ENCODE measurements around the gene NID2. TPM values are rescaled to one million over a fixed set of nuclear protein-coding genes. Genes with fewer than 3 reads are reported as not detected.

Gene NID2
- polyA plus RNA-seq, 1 of the 3 experiments (the other 2 are of a cell fraction) = 22.7 TPM

DNA sequence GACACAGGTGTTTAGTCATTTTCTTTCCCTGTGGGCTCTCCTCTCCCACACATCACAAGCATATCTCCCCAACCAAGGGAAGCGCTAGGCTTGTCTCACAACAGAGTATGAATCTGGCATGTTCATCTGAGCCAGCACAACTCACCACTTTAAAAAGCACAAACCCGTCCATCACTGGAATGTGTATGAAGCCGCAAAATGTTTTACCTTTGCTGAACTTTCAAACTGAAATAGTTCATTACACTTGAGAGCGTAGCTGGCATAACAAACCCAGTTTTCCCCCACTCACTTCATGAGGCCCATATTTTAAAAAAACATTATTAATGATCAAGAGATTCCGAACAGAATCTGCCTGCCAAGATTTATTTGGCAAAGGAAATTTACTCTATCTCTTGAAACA is 15.8 kb downstream of the NID2 start:
- Histone ChIP-seq H3K9ac (no peak overlapping the region), H3K79me2 (ENCODE audit: insufficient read depth) (peaks cover 29% of the 10 kb centered on the region), H3K9me3 (no peaks in the 10 kb centered on the region), H2AFZ (ENCODE audit: low read depth) (no peak overlapping the region), H3K36me3 (replicated peaks in 1 of 2; ENCODE audit: control insufficient read depth in 1 of 2, insufficient read depth in 2 of 2, low read length in 1 of 2) (peaks cover 0 to 23% of the 10 kb centered on the region in 2 experiments), H3K4me1 (ENCODE audit: control insufficient read depth in 1 of 2, insufficient read depth in 2 of 2, low read depth in 1 of 2, low read length in 1 of 2) (peaks cover 3 to 32% of the 10 kb centered on the region in 2 experiments; a peak in 3 of 4 replicates), H3K4me2 (peak overlapping the region; percentile 16; the same call in 1 of the 2 replicates), H3F3A (replicated peaks; ENCODE audit: insufficient read depth) (peaks cover 24% of the 10 kb centered on the region), H3K27ac (ENCODE audit: low read depth in 2 of 2, low read length in 1 of 2) (peak overlapping the region in 1 of 2 experiments; percentile 94; a peak in 2 of 4 replicates), H3K27me3 (ENCODE audit: insufficient read depth) (no peaks in the 10 kb centered on the region), H3K9me2 (no peaks in the 10 kb centered on the region), H3K4me3 (ENCODE audit: low read depth in 2 of 2, low read length in 1 of 2) (no peak overlapping the region), H4K20me1 (ENCODE audit: insufficient read depth) (no peaks in the 10 kb centered on the region)
- no peak for DNase-seq
- WGBS (ENCODE audit: low lambda C conversion rate) = 91% methylated on average over 5 of the region's 5 CpGs
- ChIA-PET POLR2A (no interaction called here), CTCF (no interaction called here)
- TF ChIP-seq CHD2 (IDR thresholded peaks at IDR 0.05; ENCODE audit: low read length, partially characterized antibody) (no peak), FOXJ3 (CRISPR knock-in tag; IDR thresholded peaks at IDR 0.05) (no peak), RAD21 (IDR thresholded peaks at IDR 0.05; ENCODE audit: low read length) (no peak), GATA2 (CRISPR knock-in tag; IDR thresholded peaks at IDR 0.05) (no peak), RXRA (IDR thresholded peaks at IDR 0.05; ENCODE audit: borderline replicate concordance, low read depth) (no peak), NFIC (IDR thresholded peaks at IDR 0.05; ENCODE audit: borderline replicate concordance) (no peak), FOXM1 (IDR thresholded peaks at IDR 0.05; ENCODE audit: low read depth) (no peak), RCOR1 (IDR thresholded peaks at IDR 0.05; ENCODE audit: low read length) (no peak), MXI1 (IDR thresholded peaks at IDR 0.05; ENCODE audit: low read depth, low read length) (no peak), NRF1 (IDR thresholded peaks at IDR 0.05; ENCODE audit: low read depth, low read length) (no peak), MAX (IDR thresholded peaks at IDR 0.05; ENCODE audit: low read depth) (no peak), FOSL2 (IDR thresholded peaks at IDR 0.05; ENCODE audit: borderline replicate concordance, low read depth) (no peak), EP300 (IDR thresholded peaks at IDR 0.05; ENCODE audit: borderline replicate concordance in 1 of 2, low read depth in 1 of 2, low read length in 1 of 2) (no peak), GABPA (IDR thresholded peaks at IDR 0.05; ENCODE audit: low read depth) (no peak), TCF12 (IDR thresholded peaks at IDR 0.05) (no peak), TEAD4 (IDR thresholded peaks at IDR 0.05; ENCODE audit: borderline replicate concordance, insufficient read depth) (no peak)
- TF ChIP-seq, protein P1, sequence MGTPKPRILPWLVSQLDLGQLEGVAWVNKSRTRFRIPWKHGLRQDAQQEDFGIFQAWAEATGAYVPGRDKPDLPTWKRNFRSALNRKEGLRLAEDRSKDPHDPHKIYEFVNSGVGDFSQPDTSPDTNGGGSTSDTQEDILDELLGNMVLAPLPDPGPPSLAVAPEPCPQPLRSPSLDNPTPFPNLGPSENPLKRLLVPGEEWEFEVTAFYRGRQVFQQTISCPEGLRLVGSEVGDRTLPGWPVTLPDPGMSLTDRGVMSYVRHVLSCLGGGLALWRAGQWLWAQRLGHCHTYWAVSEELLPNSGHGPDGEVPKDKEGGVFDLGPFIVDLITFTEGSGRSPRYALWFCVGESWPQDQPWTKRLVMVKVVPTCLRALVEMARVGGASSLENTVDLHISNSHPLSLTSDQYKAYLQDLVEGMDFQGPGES (IDR thresholded peaks at IDR 0.05; ENCODE audit: low read depth, low read length) = no peak
- TF ChIP-seq, protein P2, sequence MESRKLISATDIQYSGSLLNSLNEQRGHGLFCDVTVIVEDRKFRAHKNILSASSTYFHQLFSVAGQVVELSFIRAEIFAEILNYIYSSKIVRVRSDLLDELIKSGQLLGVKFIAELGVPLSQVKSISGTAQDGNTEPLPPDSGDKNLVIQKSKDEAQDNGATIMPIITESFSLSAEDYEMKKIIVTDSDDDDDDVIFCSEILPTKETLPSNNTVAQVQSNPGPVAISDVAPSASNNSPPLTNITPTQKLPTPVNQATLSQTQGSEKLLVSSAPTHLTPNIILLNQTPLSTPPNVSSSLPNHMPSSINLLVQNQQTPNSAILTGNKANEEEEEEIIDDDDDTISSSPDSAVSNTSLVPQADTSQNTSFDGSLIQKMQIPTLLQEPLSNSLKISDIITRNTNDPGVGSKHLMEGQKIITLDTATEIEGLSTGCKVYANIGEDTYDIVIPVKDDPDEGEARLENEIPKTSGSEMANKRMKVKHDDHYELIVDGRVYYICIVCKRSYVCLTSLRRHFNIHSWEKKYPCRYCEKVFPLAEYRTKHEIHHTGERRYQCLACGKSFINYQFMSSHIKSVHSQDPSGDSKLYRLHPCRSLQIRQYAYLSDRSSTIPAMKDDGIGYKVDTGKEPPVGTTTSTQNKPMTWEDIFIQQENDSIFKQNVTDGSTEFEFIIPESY (IDR thresholded peaks at IDR 0.05; ENCODE audit: borderline replicate concordance, low read depth) = no peak
- TF ChIP-seq, protein P3, sequence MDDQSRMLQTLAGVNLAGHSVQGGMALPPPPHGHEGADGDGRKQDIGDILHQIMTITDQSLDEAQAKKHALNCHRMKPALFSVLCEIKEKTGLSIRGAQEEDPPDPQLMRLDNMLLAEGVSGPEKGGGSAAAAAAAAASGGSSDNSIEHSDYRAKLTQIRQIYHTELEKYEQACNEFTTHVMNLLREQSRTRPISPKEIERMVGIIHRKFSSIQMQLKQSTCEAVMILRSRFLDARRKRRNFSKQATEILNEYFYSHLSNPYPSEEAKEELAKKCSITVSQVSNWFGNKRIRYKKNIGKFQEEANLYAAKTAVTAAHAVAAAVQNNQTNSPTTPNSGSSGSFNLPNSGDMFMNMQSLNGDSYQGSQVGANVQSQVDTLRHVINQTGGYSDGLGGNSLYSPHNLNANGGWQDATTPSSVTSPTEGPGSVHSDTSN (IDR thresholded peaks at IDR 0.05) = no peak

Data from SK-N-SH (cell line).